ENCODE measurements around the gene TUBA3C. TPM values are rescaled to one million over a fixed set of nuclear protein-coding genes. Genes with fewer than 3 reads are reported as not detected.

TUBA3C gene
- total RNA-seq, 1 donor from 2014 or later = not detected

DNA sequence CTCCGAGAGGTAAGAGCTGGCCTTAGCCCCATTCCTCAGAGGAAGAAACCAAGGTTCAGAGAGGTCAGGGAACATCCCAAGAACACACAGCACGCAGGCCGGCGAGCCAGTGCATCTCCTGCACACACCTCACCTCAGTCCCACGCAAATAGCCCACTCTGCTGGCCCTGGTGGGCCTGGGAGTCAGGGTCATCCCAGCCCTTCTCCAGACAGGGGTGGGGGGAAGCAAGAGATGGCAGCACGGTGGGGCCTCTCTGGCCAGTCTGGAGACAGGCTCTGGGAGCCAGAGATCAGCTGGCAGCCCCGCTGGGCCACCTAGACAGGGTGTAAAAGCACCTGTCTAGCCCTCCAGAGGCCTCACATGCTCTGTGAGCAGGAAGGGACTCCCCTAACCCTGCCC, 26.8 kb downstream of the TUBA3C start:
- H3K4me3 ChIP-seq (ENCODE audit: low read depth, low read length) = no peak overlapping the region
- TF ChIP-seq CTCF (conservative IDR thresholded peaks at IDR 0.05; ENCODE audit: low read depth, low read length) = no peak
- no peak for DNase-seq (ENCODE audit: low read depth)

DNA sequence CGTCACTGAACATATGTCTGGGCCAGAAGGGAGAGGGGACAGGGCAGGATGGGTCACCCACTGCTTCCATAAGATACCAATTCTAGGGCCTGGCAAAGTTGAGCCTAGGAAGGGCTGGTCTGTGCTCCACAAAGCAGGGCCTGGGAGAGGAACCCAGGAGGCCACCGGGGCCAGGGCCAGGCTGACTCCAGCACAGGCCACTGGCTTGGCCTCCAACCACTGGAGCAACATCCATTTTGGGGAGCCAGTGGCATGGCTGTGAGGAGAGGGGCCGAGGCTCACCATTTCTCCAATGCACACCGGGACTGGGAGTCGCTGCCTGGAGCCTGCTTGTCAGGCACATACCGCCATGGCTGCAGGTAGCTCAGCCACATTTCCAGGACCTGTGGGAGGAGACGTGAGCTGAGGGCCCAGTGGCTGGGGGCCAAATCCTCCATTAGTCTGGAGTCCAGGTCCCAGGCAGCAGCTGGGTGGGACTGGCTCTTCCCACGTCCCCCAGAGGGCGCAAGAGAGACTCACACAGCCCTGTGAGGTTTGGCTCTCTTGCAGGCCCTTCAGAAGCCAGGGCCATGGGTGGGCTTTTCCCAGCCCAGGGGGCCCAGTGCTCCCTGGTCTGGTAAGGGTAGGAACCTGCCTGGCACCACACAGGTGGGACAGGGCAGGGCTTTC, 27.7 kb downstream of the TUBA3C start:
- no peak for DNase-seq (ENCODE audit: low read depth)
- H3K4me3 ChIP-seq (ENCODE audit: low read depth, low read length) = no peak overlapping the region
- TF ChIP-seq CTCF (conservative IDR thresholded peaks at IDR 0.05; ENCODE audit: low read depth, low read length) = no peak

GRCh38 chr13:19152403-19152802, 29.2 kb downstream of the TUBA3C start:
- no peak for TF ChIP-seq CTCF (conservative IDR thresholded peaks at IDR 0.05; ENCODE audit: low read depth, low read length)
- DNase-seq (ENCODE audit: low read depth) = no peak
- no peak overlapping the region for H3K4me3 ChIP-seq (ENCODE audit: low read depth, low read length)

DNA sequence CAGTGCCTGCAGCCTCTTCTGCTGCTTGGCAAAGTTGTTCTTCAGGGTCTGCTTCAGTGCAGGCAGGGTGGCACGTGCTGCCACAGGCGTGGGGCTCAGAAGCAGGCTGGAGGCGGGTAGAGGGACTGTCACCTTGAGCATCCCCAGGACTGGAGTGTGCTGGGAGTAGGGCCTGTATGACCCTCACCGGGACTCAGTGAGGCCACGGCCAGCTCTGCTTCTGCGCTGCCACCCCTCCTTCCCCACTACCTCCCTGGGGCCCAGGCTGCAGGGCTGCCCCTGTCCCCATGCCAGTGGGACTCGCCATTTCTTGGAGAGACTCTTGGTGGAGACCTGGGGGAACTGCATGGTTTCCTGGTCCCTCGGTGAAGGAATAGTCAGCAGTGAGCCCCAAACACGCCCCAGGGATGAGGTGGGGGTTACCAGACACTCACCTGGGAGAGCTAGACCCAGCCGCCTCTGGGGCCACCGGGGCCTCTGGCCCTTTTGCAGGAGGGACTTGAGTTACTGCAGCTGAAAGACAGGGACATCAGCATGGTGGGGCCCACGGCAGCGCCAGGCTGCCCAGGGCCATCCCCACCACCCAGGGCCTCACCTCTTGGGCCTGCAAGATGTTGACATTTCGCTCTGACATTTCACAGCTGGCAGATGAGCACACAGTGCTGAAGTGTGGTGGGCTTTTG, 29.9 kb downstream of the TUBA3C start:
- TF ChIP-seq CTCF (conservative IDR thresholded peaks at IDR 0.05; ENCODE audit: low read depth, low read length) = no peak
- H3K4me3 ChIP-seq (ENCODE audit: low read depth, low read length) = no peak overlapping the region
- DNase-seq (ENCODE audit: low read depth) = no peak

DNA sequence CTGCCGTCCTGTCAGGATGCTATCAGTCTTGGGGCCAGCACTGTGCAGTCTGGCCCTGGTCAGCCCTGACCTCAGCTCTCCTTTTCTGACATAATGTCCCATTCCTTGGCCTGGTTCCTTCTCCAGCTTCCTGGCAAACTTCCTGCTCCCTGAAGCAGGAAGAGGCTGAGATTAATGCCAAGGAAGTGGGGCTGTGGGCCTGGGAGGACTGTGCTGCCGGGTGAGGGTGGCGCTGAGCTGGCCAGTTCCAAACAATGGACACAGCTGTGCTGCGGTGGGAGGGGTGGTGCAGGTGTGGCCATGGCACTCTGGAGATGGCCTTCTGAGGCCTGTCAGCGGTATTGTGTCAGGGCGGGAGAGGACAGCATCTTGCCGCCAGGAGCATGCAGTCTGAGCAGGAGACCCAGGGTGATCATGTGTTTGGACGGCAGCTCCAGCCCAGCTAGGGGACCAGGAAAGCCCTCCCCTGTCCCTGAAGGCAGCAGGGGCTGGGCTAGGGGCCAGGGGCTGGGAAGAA, 30.9 kb downstream of the TUBA3C start:
- H3K4me3 ChIP-seq (ENCODE audit: low read depth, low read length) = no peak overlapping the region
- TF ChIP-seq CTCF (conservative IDR thresholded peaks at IDR 0.05; ENCODE audit: low read depth, low read length) = no peak
- DNase-seq (ENCODE audit: low read depth) = no peak

- no peak for DNase-seq (ENCODE audit: low read depth)
- TF ChIP-seq CTCF (conservative IDR thresholded peaks at IDR 0.05; ENCODE audit: low read depth, low read length) = no peak
- no peak overlapping the region for H3K4me3 ChIP-seq (ENCODE audit: low read depth, low read length)
Measured at GRCh38 chr13:19150226-19150625, 31.4 kb downstream of the TUBA3C start.
